Sigmoid colon (tissue), 7 donors: ENCODE results near the gene TOR1A. TPM values are rescaled to one million over a fixed set of nuclear protein-coding genes. Genes with fewer than 3 reads are reported as not detected.
A peak's percentile ranks its signal among the peaks of the same experiment; 100 is the strongest.

Experiments
- DNase-seq: peaks from one replicate; pipeline ENCODE4 v3.0.0-alpha.2; 2019
- H3K27ac ChIP-seq, 4 donors: fragments of 200-600 bp; sonication (generic); one replicate each; pipeline ENCODE4 v1.5.1; 2016 to 2019; ENCODE audit warnings: mild to moderate bottlenecking in 1 of 4
- H3K27me3 ChIP-seq, 3 donors: fragments of 200-600 bp; sonication (generic); one replicate each; pipeline ENCODE4 v1.5.1; 2019; ENCODE audit warnings: mild to moderate bottlenecking in 1 of 3
- H3K36me3 ChIP-seq, 4 donors: fragments of 200-600 bp; sonication (generic); one replicate each; pipeline ENCODE4 v1.5.1; 2016 to 2019
- H3K4me1 ChIP-seq, 4 donors: fragments of 200-600 bp; sonication (generic); one replicate each; pipeline ENCODE4 v1.5.1; 2017 to 2019
- H3K4me3 ChIP-seq, 4 donors: fragments of 200-600 bp; sonication (generic); one replicate each; pipeline ENCODE4 v1.5.1; 2017 to 2019; ENCODE audit warnings: mild to moderate bottlenecking in 2 of 4, moderate library complexity in 1 of 4
- H3K9me3 ChIP-seq, 4 donors: fragments of 200-600 bp in 3 of 4; sonication (generic) in 3 of 4; one replicate each; pipeline versions ENCODE4 v1.5.1 to v1.6.1; 2013 to 2019
- CTCF ChIP-seq, 4 experiments: fragments of 450-650 bp in 3 of 4; fragments of 200-600 bp in 1 of 4; IDR thresholded peaks; one replicate each; pipeline ENCODE4 v1.5.1; 2016 to 2019; ENCODE audit warnings: antibody characterized with exemption in 4 of 4, mild to moderate bottlenecking in 3 of 4, moderate library complexity in 2 of 4
- EP300 ChIP-seq, 4 donors: sonication (generic); formaldehyde crosslinking; IDR thresholded peaks; one replicate each; pipeline ENCODE4 v1.6.1; 2017; ENCODE audit warnings: antibody characterized with exemption in 4 of 4
- POLR2A ChIP-seq, 2 donors: fragments of 450-650 bp; IDR thresholded peaks; one replicate each; pipeline ENCODE4 v1.6.1; 2016; ENCODE audit warnings: antibody characterized with exemption in 2 of 2, mild to moderate bottlenecking in 2 of 2, moderate library complexity in 2 of 2
- POLR2AphosphoS5 ChIP-seq, 4 donors: sonication (generic); formaldehyde crosslinking; IDR thresholded peaks; one replicate each; pipeline ENCODE4 v1.6.1; 2017; ENCODE audit warnings: antibody characterized with exemption in 4 of 4
- WGBS, 2 donors: extraction: QIAGEN DNeasy Blood & Tissue Kit; methylation state at CpG; one replicate each; pipeline ENCODE4 v1.1.7; 2013; 5-methylcytosine and 5-hydroxymethylcytosine counted together
- intact Hi-C: fragments of 100-400 bp; cut with DNase I; formaldehyde crosslinking; loops from one replicate; pipeline ENCODE4 v1.15.1; 2023
- polyA plus RNA-seq, 3 donors: library from polyadenylated mRNA; stranded (reverse); fragments of 200-250 nt; gene quantifications; one replicate each; pipeline ENCODE4 v1.2.3, GENCODE V29; 2013
- total RNA-seq, 4 donors: library from RNA; depleted of rRNA; stranded (reverse); fragments of >200 nt; gene quantifications; one replicate each; pipeline ENCODE4 v1.1.0, GENCODE V29; 2016
- donor health status: healthy with polysubstance abuse.
- donor health status: Bipolar disorder and iron deficiency.
- donor health status: healthy.

The TOR1A gene
- total RNA-seq (10 to 100 TPM; 31.6 to 51.2 (median 36.1) TPM), polyA plus RNA-seq (10 to 100 TPM; 12.5 to 27.6 (median 13.2) TPM)

GRCh38 chr9:129823935-129824601 lies at the start of gene TOR1A:
TOR1A (minus strand) TSS chr9:129824136; CDS start chr9:129824085, 51 bp downstream.
- Histone ChIP-seq H3K9me3 (no peaks in the 10 kb centered on the region), H3K36me3 (peaks cover 19 to 58% (median 30%) of the 10 kb centered on the region in 4 donors), H3K4me3 (peak within 1 kb of the TSS; percentile 73 to 90 (median 86)), H3K27ac (peak within 1 kb of the TSS; percentile 80 to 82 (median 82)), H3K27me3 (no peaks in the 10 kb centered on the region), H3K4me1 (peaks cover 0 to 10% (median 9%) of the 10 kb centered on the region in 4 donors)
- intact Hi-C loops, result no loop called here
- TF ChIP-seq CTCF (IDR thresholded peaks at IDR 0.05) (no peak), POLR2AphosphoS5 (IDR thresholded peaks at IDR 0.05) (peak in 3 of 4 donors; percentile 65 to 82 (median 77)), EP300 (IDR thresholded peaks at IDR 0.05) (peak in 1 of 4 donors; percentile 36)
- peak; percentile 98 for DNase-seq
- WGBS, 2 donors, result 3 to 4% methylated on average over 47 of the region's 47 CpGs

- Histone ChIP-seq H3K27ac (no peak overlapping the region), H3K9me3 (no peaks in the 10 kb centered on the region), H3K27me3 (no peaks in the 10 kb centered on the region), H3K4me3 (no peak overlapping the region), H3K36me3 (peaks cover 20 to 39% (median 31%) of the 10 kb centered on the region in 4 donors), H3K4me1 (no peaks in the 10 kb centered on the region)
- WGBS, 2 donors, result 95% methylated on average over 11 of the region's 11 CpGs
- intact Hi-C loops, result no loop called here
- TF ChIP-seq CTCF (IDR thresholded peaks at IDR 0.05) (no peak), POLR2AphosphoS5 (IDR thresholded peaks at IDR 0.05) (no peak), EP300 (IDR thresholded peaks at IDR 0.05) (no peak), POLR2A (IDR thresholded peaks at IDR 0.05) (no peak)
- DNase-seq, result no peak
These were observed 47.1 kb upstream of the TOR1A start for GRCh38 chr9:129871046-129871445.

- Histone ChIP-seq H3K27ac (no peak overlapping the region), H3K4me1 (no peaks in the 10 kb centered on the region), H3K4me3 (no peak overlapping the region), H3K9me3 (no peaks in the 10 kb centered on the region), H3K27me3 (no peaks in the 10 kb centered on the region), H3K36me3 (peaks cover 12 to 51% (median 28%) of the 10 kb centered on the region in 4 donors)
- WGBS, 2 donors, result 93% methylated on average over 24 of the region's 24 CpGs
- intact Hi-C loops, result no loop called here
- no peak for TF ChIP-seq POLR2A (IDR thresholded peaks at IDR 0.05)
- TF ChIP-seq POLR2AphosphoS5 (IDR thresholded peaks at IDR 0.05), result no peak
- TF ChIP-seq CTCF (IDR thresholded peaks at IDR 0.05), result no peak
- no peak for TF ChIP-seq EP300 (IDR thresholded peaks at IDR 0.05)
- no peak for DNase-seq
These were observed 45.9 kb upstream of the TOR1A start for GRCh38 chr9:129869585-129870501.

- TF ChIP-seq POLR2AphosphoS5 (IDR thresholded peaks at IDR 0.05) (no peak), POLR2A (IDR thresholded peaks at IDR 0.05) (no peak), EP300 (IDR thresholded peaks at IDR 0.05) (no peak), CTCF (IDR thresholded peaks at IDR 0.05) (no peak)
- H3K4me1 ChIP-seq, result no peaks in the 10 kb centered on the region
- no peak for DNase-seq
- H3K27me3 ChIP-seq, result no peaks in the 10 kb centered on the region
- H3K4me3 ChIP-seq, result no peak overlapping the region
- 73 to 88% methylated on average over 28 of the region's 28 CpGs for WGBS, 2 donors
- H3K9me3 ChIP-seq, result no peaks in the 10 kb centered on the region
- H3K27ac ChIP-seq, result no peak overlapping the region
- intact Hi-C loops, result no loop called here
- H3K36me3 ChIP-seq, result peaks cover 4 to 54% (median 21%) of the 10 kb centered on the region in 4 donors
These were observed 45.0 kb upstream of the TOR1A start for GRCh38 chr9:129868872-129869486.
